ENCODE measurements around the gene FHOD3. TPM values are rescaled to one million over a fixed set of nuclear protein-coding genes. Genes with fewer than 3 reads are reported as not detected.
A peak's percentile ranks its signal among the peaks of the same experiment; 100 is the strongest.

FHOD3 gene
- total RNA-seq, 2 donors from 2014 or later: 2.8 to 3.1 TPM

DNA sequence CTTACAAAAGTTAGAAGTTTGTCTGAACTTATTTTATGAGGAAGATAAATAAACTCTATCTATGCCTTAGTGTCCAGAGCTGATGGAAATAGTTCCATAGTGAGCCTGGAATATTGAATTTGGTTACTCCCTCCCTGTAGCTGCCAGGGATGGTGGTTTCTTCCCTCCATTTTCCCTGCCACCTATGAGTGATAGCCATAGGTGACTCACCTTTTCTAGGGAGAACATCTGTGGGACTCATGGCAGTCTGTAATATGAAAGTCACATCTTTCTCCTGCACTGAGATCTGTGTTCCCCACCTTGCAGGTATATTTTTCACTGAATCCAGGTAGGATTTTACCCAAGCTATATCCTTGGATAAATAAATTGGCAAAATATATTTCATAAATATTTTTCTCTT, 382.5 kb downstream of the FHOD3 start:
- Mint-ChIP-seq H3K9me3 (peaks cover 22% of the 10 kb centered on the region), H3K36me3 (ENCODE audit: low read depth) (no peaks in the 10 kb centered on the region), H3K4me1 (no peaks in the 10 kb centered on the region), H3K27me3 (ENCODE audit: insufficient read depth) (no peaks in the 10 kb centered on the region), H3K27ac (no peak overlapping the region), H3K4me3 (no peak overlapping the region)
- no peak overlapping the region for H3K4me3 ChIP-seq (ENCODE audit: low read length)
- H3K9ac ChIP-seq (ENCODE audit: extremely low read depth, low read length, poor library complexity, severe bottlenecking): no peak overlapping the region
- TF ChIP-seq, protein P1, sequence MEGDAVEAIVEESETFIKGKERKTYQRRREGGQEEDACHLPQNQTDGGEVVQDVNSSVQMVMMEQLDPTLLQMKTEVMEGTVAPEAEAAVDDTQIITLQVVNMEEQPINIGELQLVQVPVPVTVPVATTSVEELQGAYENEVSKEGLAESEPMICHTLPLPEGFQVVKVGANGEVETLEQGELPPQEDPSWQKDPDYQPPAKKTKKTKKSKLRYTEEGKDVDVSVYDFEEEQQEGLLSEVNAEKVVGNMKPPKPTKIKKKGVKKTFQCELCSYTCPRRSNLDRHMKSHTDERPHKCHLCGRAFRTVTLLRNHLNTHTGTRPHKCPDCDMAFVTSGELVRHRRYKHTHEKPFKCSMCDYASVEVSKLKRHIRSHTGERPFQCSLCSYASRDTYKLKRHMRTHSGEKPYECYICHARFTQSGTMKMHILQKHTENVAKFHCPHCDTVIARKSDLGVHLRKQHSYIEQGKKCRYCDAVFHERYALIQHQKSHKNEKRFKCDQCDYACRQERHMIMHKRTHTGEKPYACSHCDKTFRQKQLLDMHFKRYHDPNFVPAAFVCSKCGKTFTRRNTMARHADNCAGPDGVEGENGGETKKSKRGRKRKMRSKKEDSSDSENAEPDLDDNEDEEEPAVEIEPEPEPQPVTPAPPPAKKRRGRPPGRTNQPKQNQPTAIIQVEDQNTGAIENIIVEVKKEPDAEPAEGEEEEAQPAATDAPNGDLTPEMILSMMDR (conservative IDR thresholded peaks at IDR 0.05): no peak
- peaks cover 25% of the 10 kb centered on the region for H3K9me3 ChIP-seq (ENCODE audit: control insufficient read depth, low read length)
- no peaks in the 10 kb centered on the region for H3K27me3 ChIP-seq (ENCODE audit: control insufficient read depth, insufficient read depth, low read length, poor library complexity, severe bottlenecking)
- H3K27ac ChIP-seq (ENCODE audit: low read depth, low read length): no peak overlapping the region
- H3K36me3 ChIP-seq (ENCODE audit: control insufficient read depth, insufficient read depth, low read length): no peaks in the 10 kb centered on the region
- DNase-seq: no peak
- H3K4me1 ChIP-seq (ENCODE audit: control insufficient read depth, insufficient read depth, low read length): no peaks in the 10 kb centered on the region

DNA sequence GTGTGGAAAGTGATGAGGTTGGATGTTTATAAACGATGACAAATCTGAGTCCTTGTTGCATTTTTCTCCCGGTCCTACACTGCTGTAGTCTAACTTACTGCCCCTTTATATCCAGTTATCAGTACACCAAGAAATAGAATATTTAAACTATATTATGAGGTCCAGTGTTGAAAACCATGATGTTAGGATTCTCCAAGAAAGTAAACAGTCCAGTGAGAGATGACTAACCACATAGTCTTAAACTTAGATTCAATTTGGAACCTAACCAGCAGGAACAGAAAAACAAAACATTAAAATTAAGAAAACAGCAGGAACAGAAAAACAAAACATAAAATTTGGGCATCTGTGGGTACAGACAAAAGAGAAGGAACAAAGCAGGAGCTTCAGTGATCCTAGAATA, 388.1 kb downstream of the FHOD3 start:
- H3K27me3 ChIP-seq (ENCODE audit: control insufficient read depth, insufficient read depth, low read length, poor library complexity, severe bottlenecking): no peaks in the 10 kb centered on the region
- Mint-ChIP-seq H3K9me3 (peaks cover 9% of the 10 kb centered on the region), H3K4me3 (no peak overlapping the region), H3K27me3 (ENCODE audit: insufficient read depth) (no peaks in the 10 kb centered on the region), H3K27ac (no peak overlapping the region), H3K36me3 (ENCODE audit: low read depth) (no peaks in the 10 kb centered on the region), H3K4me1 (no peaks in the 10 kb centered on the region)
- 88 to 100% methylated on average over 1 of the region's 2 CpGs for WGBS, 2 experiments (ENCODE audit: insufficient coverage in 1 of 2, insufficient read length in 1 of 2)
- H3K36me3 ChIP-seq (ENCODE audit: control insufficient read depth, insufficient read depth, low read length): no peaks in the 10 kb centered on the region
- no peak overlapping the region for H3K27ac ChIP-seq (ENCODE audit: low read depth, low read length)
- H3K9me3 ChIP-seq (ENCODE audit: control insufficient read depth, low read length): peaks cover 15% of the 10 kb centered on the region
- no peak for DNase-seq
- no peaks in the 10 kb centered on the region for H3K4me1 ChIP-seq (ENCODE audit: control insufficient read depth, insufficient read depth, low read length)
- H3K4me3 ChIP-seq (ENCODE audit: low read length): no peak overlapping the region
- no peak overlapping the region for H3K9ac ChIP-seq (ENCODE audit: extremely low read depth, low read length, poor library complexity, severe bottlenecking)
- TF ChIP-seq, protein P1 (conservative IDR thresholded peaks at IDR 0.05): no peak

DNA sequence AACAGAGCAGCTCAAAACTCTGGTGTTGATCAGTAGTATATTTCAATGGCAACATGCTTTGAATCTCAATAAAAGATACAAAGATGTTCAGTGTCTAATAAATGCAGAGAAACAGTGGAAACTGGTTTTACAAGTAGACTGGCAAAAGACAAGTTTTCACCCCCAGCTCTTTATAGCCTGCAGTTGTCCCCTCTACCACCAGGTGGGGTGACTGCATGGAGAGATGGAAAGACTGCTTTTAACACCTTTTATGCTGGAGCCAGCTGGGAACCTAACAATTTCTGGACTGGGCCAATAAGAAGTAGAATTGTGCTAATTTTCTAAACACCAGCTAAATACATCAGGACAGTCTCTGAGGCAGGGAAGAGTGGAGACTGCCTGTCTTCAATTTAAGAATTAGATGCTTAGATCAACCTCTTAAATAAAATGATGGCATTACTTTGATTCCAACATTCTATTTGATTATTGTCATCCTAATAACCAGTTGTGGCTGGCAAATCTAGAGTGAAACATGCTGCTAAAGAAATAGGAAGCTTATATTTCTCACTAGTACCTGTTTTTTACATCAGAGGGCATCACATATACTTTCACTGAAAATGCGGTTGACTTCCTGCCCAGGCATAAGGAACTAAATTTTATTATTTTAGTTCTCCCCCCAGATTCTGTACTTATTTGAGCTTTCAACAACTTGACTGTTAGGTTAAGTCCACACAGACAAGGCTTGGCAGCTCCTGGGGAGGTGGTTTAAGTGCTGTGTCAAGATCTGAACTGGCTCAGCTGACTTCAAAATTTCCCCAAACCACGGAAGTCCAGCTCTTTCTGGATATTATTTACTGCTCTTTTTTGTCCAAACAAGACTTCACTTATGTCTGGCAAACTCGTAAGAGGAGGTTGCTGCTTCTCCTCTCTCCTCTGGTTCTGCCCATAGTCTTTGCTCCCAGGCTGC, 390.8 kb downstream of the FHOD3 start:
- no peak overlapping the region for H3K9ac ChIP-seq (ENCODE audit: extremely low read depth, low read length, poor library complexity, severe bottlenecking)
- no peak overlapping the region for H3K4me3 ChIP-seq (ENCODE audit: low read length)
- Mint-ChIP-seq H3K9me3 (peaks cover 9% of the 10 kb centered on the region), H3K36me3 (ENCODE audit: low read depth) (no peaks in the 10 kb centered on the region), H3K4me1 (peaks cover 2% of the 10 kb centered on the region), H3K27me3 (ENCODE audit: insufficient read depth) (no peaks in the 10 kb centered on the region), H3K27ac (no peak overlapping the region), H3K4me3 (no peak overlapping the region)
- H3K36me3 ChIP-seq (ENCODE audit: control insufficient read depth, insufficient read depth, low read length): no peaks in the 10 kb centered on the region
- no peaks in the 10 kb centered on the region for H3K4me1 ChIP-seq (ENCODE audit: control insufficient read depth, insufficient read depth, low read length)
- no peak overlapping the region for H3K27ac ChIP-seq (ENCODE audit: low read depth, low read length)
- peak; percentile 91 for DNase-seq
- no peaks in the 10 kb centered on the region for H3K27me3 ChIP-seq (ENCODE audit: control insufficient read depth, insufficient read depth, low read length, poor library complexity, severe bottlenecking)
- 83 to 89% methylated on average over 3 of the region's 3 CpGs for WGBS, 2 experiments (ENCODE audit: insufficient coverage in 1 of 2, insufficient read length in 1 of 2)
- TF ChIP-seq, protein P1 (conservative IDR thresholded peaks at IDR 0.05): peak; percentile 94
- peaks cover 15% of the 10 kb centered on the region for H3K9me3 ChIP-seq (ENCODE audit: control insufficient read depth, low read length)
